ENCODE data around the gene RASAL1.

The RASAL1 gene

DNA sequence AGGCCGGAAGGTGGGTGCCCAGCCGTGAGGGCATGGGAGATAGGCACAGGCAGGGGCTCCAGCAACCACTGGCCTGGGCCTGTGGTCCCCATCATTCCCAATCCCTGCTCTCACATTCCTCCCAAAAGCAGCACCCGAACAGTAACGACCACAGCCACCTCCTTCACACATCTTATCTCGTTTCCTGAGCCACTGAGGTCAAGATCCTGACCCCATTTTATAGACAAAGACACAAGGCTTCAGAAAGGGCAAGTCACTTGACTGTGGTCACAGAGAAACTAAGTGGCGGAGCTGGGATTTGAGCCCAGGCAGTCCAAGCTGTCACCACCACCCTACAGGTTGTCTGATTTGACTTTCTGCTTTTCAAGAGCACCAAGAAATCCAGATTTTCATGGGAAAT lies 40.2 kb downstream of the RASAL1 start:
- no peak for TF ChIP-seq CTCF (IDR thresholded peaks at IDR 0.05; ENCODE audit: borderline replicate concordance, insufficient read depth, low read depth, low read length)
- no peak overlapping the region for H3K4me3 ChIP-seq (ENCODE audit: low read depth, low read length)

- no peak overlapping the region for H3K4me3 ChIP-seq (ENCODE audit: low read depth, low read length)
- TF ChIP-seq CTCF (IDR thresholded peaks at IDR 0.05; ENCODE audit: borderline replicate concordance, insufficient read depth, low read depth, low read length), result no peak
These were observed 40.8 kb downstream of the RASAL1 start for GRCh38 chr12:113094738-113095137.

DNA sequence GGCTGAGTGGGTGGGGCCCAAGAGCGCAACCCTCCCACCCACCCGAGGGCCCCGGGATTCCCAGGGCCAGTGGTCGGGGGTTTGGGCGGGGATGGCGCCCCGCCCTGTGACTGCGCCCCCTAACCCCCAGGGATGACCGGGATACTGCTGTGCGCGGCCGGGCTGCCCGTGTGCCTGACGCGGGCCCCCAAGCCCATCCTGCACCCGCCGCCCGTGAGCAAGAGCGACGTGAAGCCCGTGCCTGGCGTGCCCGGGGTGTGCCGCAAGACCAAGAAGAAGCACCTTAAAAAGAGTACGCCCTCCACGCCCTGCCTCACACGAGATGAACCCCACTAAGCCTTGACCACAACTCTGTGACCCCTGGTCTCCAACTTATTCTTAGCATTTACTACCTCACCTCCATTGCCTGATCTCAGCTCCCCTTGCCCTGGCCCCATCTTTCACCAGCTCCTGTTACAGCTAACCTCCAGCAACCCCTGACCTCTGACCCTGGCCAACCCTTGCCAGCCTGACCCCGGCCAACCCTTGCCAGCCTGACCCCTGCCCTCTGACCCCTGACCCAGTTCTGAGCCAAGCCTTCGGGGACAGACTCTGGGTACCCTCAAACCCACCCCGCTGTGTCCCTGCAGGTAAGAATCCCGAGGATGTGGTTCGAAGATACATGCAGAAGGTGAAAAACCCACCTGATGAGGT lies 42.0 kb downstream of the RASAL1 start:
- no peak for TF ChIP-seq CTCF (IDR thresholded peaks at IDR 0.05; ENCODE audit: borderline replicate concordance, insufficient read depth, low read depth, low read length)
- no peak overlapping the region for H3K4me3 ChIP-seq (ENCODE audit: low read depth, low read length)

- no peak overlapping the region for H3K4me3 ChIP-seq (ENCODE audit: low read depth, low read length)
- peak; percentile 42 for TF ChIP-seq CTCF (IDR thresholded peaks at IDR 0.05; ENCODE audit: borderline replicate concordance, insufficient read depth, low read depth, low read length)
These were observed 42.8 kb downstream of the RASAL1 start for GRCh38 chr12:113092607-113093408.

DNA sequence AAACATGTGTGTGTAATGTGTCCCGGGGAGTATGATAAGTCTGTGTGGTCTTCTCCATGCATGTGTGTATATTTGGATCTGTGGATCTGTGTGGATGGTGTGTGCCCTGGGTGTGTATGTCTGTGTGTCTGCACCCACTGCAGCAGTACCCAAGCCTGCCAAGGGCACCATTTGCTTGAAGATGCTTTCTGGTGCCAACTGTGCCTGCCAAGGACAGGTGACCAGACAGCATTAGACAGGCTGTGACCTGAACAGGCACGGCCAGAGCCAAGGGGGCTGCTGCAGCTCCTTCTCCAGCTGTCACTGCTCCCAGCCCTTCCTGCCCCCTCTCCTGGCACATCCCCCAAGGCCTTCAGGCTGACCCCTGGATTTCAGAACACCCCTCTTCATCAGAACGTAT lies 44.1 kb downstream of the RASAL1 start:
- H3K4me3 ChIP-seq (ENCODE audit: low read depth, low read length), result no peak overlapping the region
- no peak for TF ChIP-seq CTCF (IDR thresholded peaks at IDR 0.05; ENCODE audit: borderline replicate concordance, insufficient read depth, low read depth, low read length)

DNA sequence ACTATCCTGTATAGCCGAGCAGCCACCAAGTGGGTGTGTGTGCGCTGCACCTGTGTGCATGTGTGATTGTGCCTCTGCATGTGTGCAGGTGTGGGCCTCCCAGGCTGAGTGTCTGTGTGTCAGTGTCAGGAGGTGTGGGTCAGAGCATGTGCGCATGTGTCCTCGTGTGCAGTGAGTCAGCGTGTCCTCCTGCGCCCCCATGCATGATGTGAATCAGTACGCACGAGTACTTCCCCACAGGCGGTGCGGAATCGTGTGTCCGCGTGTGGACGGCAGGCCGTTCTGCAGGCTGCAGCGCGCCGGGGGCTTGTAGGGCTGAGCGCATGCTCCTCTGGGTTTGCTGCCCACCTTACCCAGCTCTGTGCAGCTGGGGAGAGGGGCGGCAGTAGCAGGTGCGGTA lies 44.8 kb downstream of the RASAL1 start:
- no peak overlapping the region for H3K4me3 ChIP-seq (ENCODE audit: low read depth, low read length)
- TF ChIP-seq CTCF (IDR thresholded peaks at IDR 0.05; ENCODE audit: borderline replicate concordance, insufficient read depth, low read depth, low read length), result no peak

- no peak for TF ChIP-seq CTCF (IDR thresholded peaks at IDR 0.05; ENCODE audit: borderline replicate concordance, insufficient read depth, low read depth, low read length)
- no peak overlapping the region for H3K4me3 ChIP-seq (ENCODE audit: low read depth, low read length)
These were observed 45.7 kb downstream of the RASAL1 start for GRCh38 chr12:113089839-113090238.

All from GM12875 (cell line).